SK-N-MC (cell line): ENCODE results near the gene ADCYAP1R1.

ENCODE experiments used
- EZH2 ChIP-seq: fragments of 200-600 bp; sonication (generic); IDR thresholded peaks from one replicate; pipeline ENCODE4 v1.6.1; 2017; ENCODE audit warnings: antibody characterized with exemption
- POLR2AphosphoS5 ChIP-seq: IDR thresholded peaks from 2 replicates; pipeline ENCODE4 v1.6.1; 2012; ENCODE audit warnings: mild to moderate bottlenecking, low read depth, low read length, borderline replicate concordance

GRCh38 chr7:31074120-31074383, 21.9 kb downstream of the ADCYAP1R1 start:
- TF ChIP-seq POLR2AphosphoS5 (no peak), EZH2 (no peak)
